GM21737 (cell line): ENCODE results near the gene HSDL1.
A peak's percentile ranks its signal among the peaks of the same experiment; 100 is the strongest.

Source experiments
- ATAC-seq: cut with Tn5 transposase; IDR thresholded peaks from one replicate; pipeline ENCODE4 v1.9.1; 2021; ENCODE audit warnings: mild to moderate bottlenecking, moderate library complexity; ENCODE audit not compliant: unreplicated experiment

The HSDL1 gene

GRCh38 chr16:84144859-84145639 lies at the start of gene HSDL1, which contains the start of gene DNAAF1:
HSDL1 (minus strand) TSS chr16:84145177; CDS start chr16:84131321, 13,856 bp downstream.
DNAAF1 (plus strand) TSS chr16:84145308; CDS start chr16:84145441, 133 bp downstream.
- ATAC-seq, result peak; percentile 82

- ATAC-seq, result no peak
These were observed 49.0 kb upstream of the HSDL1 start for GRCh38 chr16:84194018-84194417.

GRCh38 chr16:84193480-84193879 lies 48.5 kb upstream of the HSDL1 start:
- ATAC-seq, result no peak

GRCh38 chr16:84191466-84191865 lies 46.5 kb upstream of the HSDL1 start:
- no peak for ATAC-seq

- no peak for ATAC-seq
These were observed 45.9 kb upstream of the HSDL1 start, which contains the start of gene ADAD2 for GRCh38 chr16:84190731-84191388. ADAD2 (plus strand) TSS chr16:84191157; CDS start chr16:84191231, 74 bp downstream.

GRCh38 chr16:84186685-84187437 lies 41.9 kb upstream of the HSDL1 start, which contains the start of gene TAF1C:
TAF1C (minus strand) TSS chr16:84187057; CDS start chr16:84184988, 2,069 bp downstream.
- ATAC-seq, result peak; percentile 92

- no peak for ATAC-seq
These were observed 39.8 kb upstream of the HSDL1 start for GRCh38 chr16:84184775-84185174.

- ATAC-seq, result no peak
These were observed 39.1 kb upstream of the HSDL1 start for GRCh38 chr16:84183911-84184591.

GRCh38 chr16:84183572-84183875 lies 38.5 kb upstream of the HSDL1 start:
- no peak for ATAC-seq

GRCh38 chr16:84182680-84183571 lies 37.9 kb upstream of the HSDL1 start:
- no peak for ATAC-seq

GRCh38 chr16:84182104-84182503 lies 37.1 kb upstream of the HSDL1 start:
- no peak for ATAC-seq

- no peak for ATAC-seq
These were observed 36.4 kb upstream of the HSDL1 start for GRCh38 chr16:84181144-84181915.

- no peak for ATAC-seq
These were observed 35.7 kb upstream of the HSDL1 start for GRCh38 chr16:84180519-84181140.

GRCh38 chr16:84179612-84180320 lies 34.8 kb upstream of the HSDL1 start:
- no peak for ATAC-seq

- no peak for ATAC-seq
These were observed 34.1 kb upstream of the HSDL1 start for GRCh38 chr16:84178892-84179611.

- no peak for ATAC-seq
These were observed 33.3 kb upstream of the HSDL1 start for GRCh38 chr16:84178146-84178765.

GRCh38 chr16:84177741-84178073 lies 32.7 kb upstream of the HSDL1 start:
- no peak for ATAC-seq
